Sigmoid colon (tissue), 7 donors: ENCODE measurements around the gene PKN2. TPM values are rescaled to one million over a fixed set of nuclear protein-coding genes. Genes with fewer than 3 reads are reported as not detected.

Source experiments
- DNase-seq: peaks from one replicate; pipeline ENCODE4 v3.0.0-alpha.2; 2019
- H3K27ac ChIP-seq, 4 donors: fragments of 200-600 bp; sonication (generic); one replicate each; pipeline ENCODE4 v1.5.1; 2016 to 2019; ENCODE audit warnings: mild to moderate bottlenecking in 1 of 4
- H3K27me3 ChIP-seq, 3 donors: fragments of 200-600 bp; sonication (generic); one replicate each; pipeline ENCODE4 v1.5.1; 2019; ENCODE audit warnings: mild to moderate bottlenecking in 1 of 3
- H3K36me3 ChIP-seq, 4 donors: fragments of 200-600 bp; sonication (generic); one replicate each; pipeline ENCODE4 v1.5.1; 2016 to 2019
- H3K4me1 ChIP-seq, 4 donors: fragments of 200-600 bp; sonication (generic); one replicate each; pipeline ENCODE4 v1.5.1; 2017 to 2019
- H3K4me3 ChIP-seq, 4 donors: fragments of 200-600 bp; sonication (generic); one replicate each; pipeline ENCODE4 v1.5.1; 2017 to 2019; ENCODE audit warnings: mild to moderate bottlenecking in 2 of 4, moderate library complexity in 1 of 4
- H3K9me3 ChIP-seq, 4 donors: fragments of 200-600 bp in 3 of 4; sonication (generic) in 3 of 4; one replicate each; pipeline versions ENCODE4 v1.5.1 to v1.6.1; 2013 to 2019
- EP300 ChIP-seq, 4 donors: sonication (generic); formaldehyde crosslinking; IDR thresholded peaks; one replicate each; pipeline ENCODE4 v1.6.1; 2017; ENCODE audit warnings: antibody characterized with exemption in 4 of 4
- POLR2A ChIP-seq, 2 donors: fragments of 450-650 bp; IDR thresholded peaks; one replicate each; pipeline ENCODE4 v1.6.1; 2016; ENCODE audit warnings: antibody characterized with exemption in 2 of 2, mild to moderate bottlenecking in 2 of 2, moderate library complexity in 2 of 2
- POLR2AphosphoS5 ChIP-seq, 4 donors: sonication (generic); formaldehyde crosslinking; IDR thresholded peaks; one replicate each; pipeline ENCODE4 v1.6.1; 2017; ENCODE audit warnings: antibody characterized with exemption in 4 of 4
- WGBS, 2 donors: extraction: QIAGEN DNeasy Blood & Tissue Kit; methylation state at CpG; one replicate each; pipeline ENCODE4 v1.1.7; 2013; 5-methylcytosine and 5-hydroxymethylcytosine counted together
- intact Hi-C: fragments of 100-400 bp; cut with DNase I; formaldehyde crosslinking; loops from one replicate; pipeline ENCODE4 v1.15.1; 2023
- polyA plus RNA-seq, 3 donors: library from polyadenylated mRNA; stranded (reverse); fragments of 200-250 nt; gene quantifications; one replicate each; pipeline ENCODE4 v1.2.3, GENCODE V29; 2013
- total RNA-seq, 4 donors: library from RNA; depleted of rRNA; stranded (reverse); fragments of >200 nt; gene quantifications; one replicate each; pipeline ENCODE4 v1.1.0, GENCODE V29; 2016
- TF ChIP-seq, protein P1 (sequence below), 4 experiments: fragments of 450-650 bp in 3 of 4; fragments of 200-600 bp in 1 of 4; IDR thresholded peaks; one replicate each; pipeline ENCODE4 v1.5.1; 2016 to 2019; ENCODE audit warnings: antibody characterized with exemption in 4 of 4, mild to moderate bottlenecking in 3 of 4, moderate library complexity in 2 of 4
- donor health status: healthy with polysubstance abuse.
- donor health status: Bipolar disorder and iron deficiency.
- donor health status: healthy.

Gene PKN2
- total and polyA plus RNA-seq, 7 donors = 9.6 to 43.4 (median 25.5) TPM

DNA sequence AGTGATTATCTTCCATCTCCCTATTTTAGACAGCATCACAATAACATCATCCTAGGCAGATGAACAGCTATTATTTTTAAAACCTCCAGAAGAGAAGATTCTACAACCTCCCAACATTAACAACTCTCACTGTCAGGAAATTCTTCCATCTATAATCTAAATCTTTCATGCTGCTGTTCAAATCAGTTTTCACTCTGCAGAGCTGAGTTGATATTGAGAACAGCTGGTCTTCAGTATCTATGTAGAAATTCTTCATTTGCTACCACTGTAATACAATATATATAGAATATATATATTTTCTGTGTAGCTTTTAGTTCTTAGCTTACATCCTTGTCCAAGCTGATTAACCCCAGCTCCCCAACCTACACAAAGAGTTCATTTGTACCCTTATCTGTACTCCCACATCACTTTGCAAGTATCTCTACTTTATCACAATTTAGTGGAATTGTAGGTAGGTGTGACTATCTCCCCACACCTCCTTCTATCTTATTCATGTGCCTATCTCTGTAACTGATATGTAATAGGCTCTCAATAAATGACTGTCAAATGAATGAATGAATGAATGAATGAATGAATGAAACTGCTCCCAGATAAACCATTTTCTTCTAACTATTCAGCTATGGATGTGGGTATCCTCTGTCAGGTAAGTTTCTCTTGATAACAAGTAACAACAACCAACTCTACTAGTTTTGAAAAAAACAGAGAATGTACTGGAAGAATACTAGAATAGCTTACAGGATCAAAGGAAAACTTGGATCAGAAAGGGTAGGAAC is 37.4 kb upstream of the PKN2 start:
- TF ChIP-seq, protein P1, sequence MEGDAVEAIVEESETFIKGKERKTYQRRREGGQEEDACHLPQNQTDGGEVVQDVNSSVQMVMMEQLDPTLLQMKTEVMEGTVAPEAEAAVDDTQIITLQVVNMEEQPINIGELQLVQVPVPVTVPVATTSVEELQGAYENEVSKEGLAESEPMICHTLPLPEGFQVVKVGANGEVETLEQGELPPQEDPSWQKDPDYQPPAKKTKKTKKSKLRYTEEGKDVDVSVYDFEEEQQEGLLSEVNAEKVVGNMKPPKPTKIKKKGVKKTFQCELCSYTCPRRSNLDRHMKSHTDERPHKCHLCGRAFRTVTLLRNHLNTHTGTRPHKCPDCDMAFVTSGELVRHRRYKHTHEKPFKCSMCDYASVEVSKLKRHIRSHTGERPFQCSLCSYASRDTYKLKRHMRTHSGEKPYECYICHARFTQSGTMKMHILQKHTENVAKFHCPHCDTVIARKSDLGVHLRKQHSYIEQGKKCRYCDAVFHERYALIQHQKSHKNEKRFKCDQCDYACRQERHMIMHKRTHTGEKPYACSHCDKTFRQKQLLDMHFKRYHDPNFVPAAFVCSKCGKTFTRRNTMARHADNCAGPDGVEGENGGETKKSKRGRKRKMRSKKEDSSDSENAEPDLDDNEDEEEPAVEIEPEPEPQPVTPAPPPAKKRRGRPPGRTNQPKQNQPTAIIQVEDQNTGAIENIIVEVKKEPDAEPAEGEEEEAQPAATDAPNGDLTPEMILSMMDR (IDR thresholded peaks at IDR 0.05) = no peak
- TF ChIP-seq POLR2A (IDR thresholded peaks at IDR 0.05) = no peak
- TF ChIP-seq EP300 (IDR thresholded peaks at IDR 0.05) = no peak
- TF ChIP-seq POLR2AphosphoS5 (IDR thresholded peaks at IDR 0.05) = no peak
- no peak overlapping the region for H3K27ac ChIP-seq
- intact Hi-C loops = no loop called here
- no peaks in the 10 kb centered on the region for H3K4me1 ChIP-seq
- H3K4me3 ChIP-seq = no peak overlapping the region
- H3K27me3 ChIP-seq = no peaks in the 10 kb centered on the region
- H3K9me3 ChIP-seq = no peaks in the 10 kb centered on the region
- no peaks in the 10 kb centered on the region for H3K36me3 ChIP-seq
- DNase-seq = no peak

- no peaks in the 10 kb centered on the region for H3K36me3 ChIP-seq
- DNase-seq = no peak
- no peaks in the 10 kb centered on the region for H3K27me3 ChIP-seq
- intact Hi-C loops = no loop called here
- no peak for TF ChIP-seq POLR2AphosphoS5 (IDR thresholded peaks at IDR 0.05)
- TF ChIP-seq, protein P1 (IDR thresholded peaks at IDR 0.05) = no peak
- no peak for TF ChIP-seq POLR2A (IDR thresholded peaks at IDR 0.05)
- no peak for TF ChIP-seq EP300 (IDR thresholded peaks at IDR 0.05)
- 62 to 82% methylated on average over 3 of the region's 3 CpGs for WGBS, 2 donors
- no peaks in the 10 kb centered on the region for H3K4me1 ChIP-seq
- H3K27ac ChIP-seq = no peak overlapping the region
- H3K4me3 ChIP-seq = no peak overlapping the region
- H3K9me3 ChIP-seq = no peaks in the 10 kb centered on the region
These were observed 36.8 kb upstream of the PKN2 start for GRCh38 chr1:88647249-88647645.

- no peak overlapping the region for H3K4me3 ChIP-seq
- 92 to 94% methylated on average over 6 of the region's 6 CpGs for WGBS, 2 donors
- intact Hi-C loops = no loop called here
- H3K9me3 ChIP-seq = no peaks in the 10 kb centered on the region
- no peaks in the 10 kb centered on the region for H3K4me1 ChIP-seq
- TF ChIP-seq POLR2AphosphoS5 (IDR thresholded peaks at IDR 0.05) = no peak
- no peak for TF ChIP-seq POLR2A (IDR thresholded peaks at IDR 0.05)
- TF ChIP-seq, protein P1 (IDR thresholded peaks at IDR 0.05) = no peak
- no peak for TF ChIP-seq EP300 (IDR thresholded peaks at IDR 0.05)
- H3K36me3 ChIP-seq = no peaks in the 10 kb centered on the region
- no peak overlapping the region for H3K27ac ChIP-seq
- no peaks in the 10 kb centered on the region for H3K27me3 ChIP-seq
- DNase-seq = no peak
These were observed 36.2 kb upstream of the PKN2 start for GRCh38 chr1:88647749-88648415.

- TF ChIP-seq EP300 (IDR thresholded peaks at IDR 0.05) = no peak
- no peak for TF ChIP-seq POLR2A (IDR thresholded peaks at IDR 0.05)
- TF ChIP-seq, protein P1 (IDR thresholded peaks at IDR 0.05) = no peak
- no peak for TF ChIP-seq POLR2AphosphoS5 (IDR thresholded peaks at IDR 0.05)
- no peak overlapping the region for H3K27ac ChIP-seq
These were observed 35.4 kb upstream of the PKN2 start for GRCh38 chr1:88648706-88649105.

More at GRCh38 chr1:88648706-88649105, 35.4 kb upstream of the PKN2 start:
- no peaks in the 10 kb centered on the region for H3K9me3 ChIP-seq
- no peak for DNase-seq
- intact Hi-C loops = no loop called here
- H3K4me3 ChIP-seq = no peak overlapping the region
- H3K4me1 ChIP-seq = no peaks in the 10 kb centered on the region
- H3K36me3 ChIP-seq = no peaks in the 10 kb centered on the region
- no peaks in the 10 kb centered on the region for H3K27me3 ChIP-seq
- WGBS, 2 donors = 60 to 89% methylated on average over 2 of the region's 2 CpGs
